Measurements from ENCODE around the gene LYRM4.

DNA sequence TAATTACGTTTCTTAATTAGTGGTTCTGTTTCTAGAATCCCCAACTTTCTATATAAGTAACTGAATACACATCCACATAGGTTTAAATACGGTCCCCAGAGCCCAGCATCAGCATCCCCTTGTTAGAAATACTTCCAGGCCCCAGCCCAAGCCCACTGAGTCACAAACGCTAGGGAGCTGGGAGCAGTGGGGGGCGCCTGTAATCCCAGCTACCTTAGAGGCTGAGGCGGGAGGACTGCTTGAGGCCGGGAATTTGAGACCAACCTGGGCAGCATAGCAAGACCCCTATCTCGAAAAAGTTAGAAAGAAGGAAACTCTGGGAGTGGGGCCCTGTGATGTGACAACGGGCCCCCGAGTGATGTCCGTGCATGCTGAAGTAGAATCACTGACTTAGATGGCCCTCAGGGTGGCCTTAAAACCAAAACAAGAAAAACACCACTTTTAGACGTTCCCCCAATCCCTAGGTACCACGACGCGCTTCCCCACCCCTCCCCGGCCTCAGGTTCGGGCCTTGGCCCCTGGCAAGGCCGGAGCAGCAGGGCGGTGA lies 176.9 kb downstream of the LYRM4 start:
- TF ChIP-seq, protein P1, sequence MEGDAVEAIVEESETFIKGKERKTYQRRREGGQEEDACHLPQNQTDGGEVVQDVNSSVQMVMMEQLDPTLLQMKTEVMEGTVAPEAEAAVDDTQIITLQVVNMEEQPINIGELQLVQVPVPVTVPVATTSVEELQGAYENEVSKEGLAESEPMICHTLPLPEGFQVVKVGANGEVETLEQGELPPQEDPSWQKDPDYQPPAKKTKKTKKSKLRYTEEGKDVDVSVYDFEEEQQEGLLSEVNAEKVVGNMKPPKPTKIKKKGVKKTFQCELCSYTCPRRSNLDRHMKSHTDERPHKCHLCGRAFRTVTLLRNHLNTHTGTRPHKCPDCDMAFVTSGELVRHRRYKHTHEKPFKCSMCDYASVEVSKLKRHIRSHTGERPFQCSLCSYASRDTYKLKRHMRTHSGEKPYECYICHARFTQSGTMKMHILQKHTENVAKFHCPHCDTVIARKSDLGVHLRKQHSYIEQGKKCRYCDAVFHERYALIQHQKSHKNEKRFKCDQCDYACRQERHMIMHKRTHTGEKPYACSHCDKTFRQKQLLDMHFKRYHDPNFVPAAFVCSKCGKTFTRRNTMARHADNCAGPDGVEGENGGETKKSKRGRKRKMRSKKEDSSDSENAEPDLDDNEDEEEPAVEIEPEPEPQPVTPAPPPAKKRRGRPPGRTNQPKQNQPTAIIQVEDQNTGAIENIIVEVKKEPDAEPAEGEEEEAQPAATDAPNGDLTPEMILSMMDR (IDR thresholded peaks at IDR 0.05) = no peak
- TF ChIP-seq POLR2A (IDR thresholded peaks at IDR 0.05) = no peak

Measured in right lobe of liver (tissue), 4 donors.